HG02623 (cell line): ENCODE measurements around the gene TMEM9.

Source experiments
- ATAC-seq: cut with Tn5 transposase; IDR thresholded peaks from one replicate; pipeline ENCODE4 v1.9.1; 2021; ENCODE audit warnings: moderate library complexity; ENCODE audit not compliant: unreplicated experiment

Gene TMEM9

GRCh38 chr1:201110138-201110537, 44.1 kb downstream of the TMEM9 start:
- no peak for ATAC-seq

GRCh38 chr1:201109651-201110050, 44.6 kb downstream of the TMEM9 start:
- no peak for ATAC-seq

- ATAC-seq: no peak
Measured at GRCh38 chr1:201108614-201109013, 45.7 kb downstream of the TMEM9 start.

GRCh38 chr1:201105688-201106087, 48.6 kb downstream of the TMEM9 start:
- ATAC-seq: no peak

- ATAC-seq: no peak
Measured at GRCh38 chr1:201104141-201104540, 50.1 kb downstream of the TMEM9 start.

- ATAC-seq: no peak
Measured at GRCh38 chr1:201103666-201104065, 50.6 kb downstream of the TMEM9 start.

GRCh38 chr1:201100169-201100930, 53.9 kb downstream of the TMEM9 start:
- ATAC-seq: no peak

- ATAC-seq: no peak
Measured at GRCh38 chr1:201098992-201099677, 55.1 kb downstream of the TMEM9 start.

GRCh38 chr1:201096977-201097856, 57.1 kb downstream of the TMEM9 start:
- no peak for ATAC-seq

GRCh38 chr1:201096041-201096461, 58.2 kb downstream of the TMEM9 start:
- ATAC-seq: no peak

GRCh38 chr1:201095581-201095980, 58.7 kb downstream of the TMEM9 start:
- ATAC-seq: no peak

- ATAC-seq: no peak
Measured at GRCh38 chr1:201094832-201095231, 59.4 kb downstream of the TMEM9 start.

GRCh38 chr1:201093962-201094361, 60.3 kb downstream of the TMEM9 start:
- ATAC-seq: no peak

GRCh38 chr1:201093561-201093960, 60.7 kb downstream of the TMEM9 start:
- ATAC-seq: no peak

- no peak for ATAC-seq
Measured at GRCh38 chr1:201092738-201093137, 61.5 kb downstream of the TMEM9 start.

- no peak for ATAC-seq
Measured at GRCh38 chr1:201091256-201091655, 63.0 kb downstream of the TMEM9 start.

GRCh38 chr1:201090541-201090940, 63.7 kb downstream of the TMEM9 start:
- no peak for ATAC-seq

GRCh38 chr1:201089596-201089995, 64.7 kb downstream of the TMEM9 start:
- no peak for ATAC-seq

- no peak for ATAC-seq
Measured at GRCh38 chr1:201088901-201089525, 65.3 kb downstream of the TMEM9 start.

- no peak for ATAC-seq
Measured at GRCh38 chr1:201088395-201088794, 65.9 kb downstream of the TMEM9 start.
